Panc1 (cell line): ENCODE data around the gene MGAT5B.

ENCODE experiments used
- CTCF ChIP-seq: fragments of 450-650 bp; IDR thresholded peaks from 2 replicates; pipeline ENCODE4 v1.5.1; 2017; ENCODE audit warnings: mild to moderate bottlenecking
- POLR2AphosphoS5 ChIP-seq: IDR thresholded peaks from 2 replicates; pipeline ENCODE4 v1.6.1; 2012; ENCODE audit warnings: mild to moderate bottlenecking, low read depth, low read length, moderate library complexity
- REST ChIP-seq, 2 experiments: IDR thresholded peaks; 2 replicates each; pipeline ENCODE4 v1.6.1; 2011 to 2012; ENCODE audit warnings: low read depth in 2 of 2, control low read depth in 1 of 2, low read length in 1 of 2, mild to moderate bottlenecking in 1 of 2, moderate library complexity in 1 of 2; ENCODE audit not compliant: insufficient read depth in 1 of 2
- SIN3A ChIP-seq: IDR thresholded peaks from 2 replicates; pipeline ENCODE4 v1.6.1; 2012; ENCODE audit warnings: low read depth, mild to moderate bottlenecking, low read length, moderate library complexity, borderline replicate concordance; ENCODE audit not compliant: insufficient read depth
- TCF7L2 ChIP-seq: IDR thresholded peaks from 2 replicates; pipeline ENCODE4 v1.6.1; 2011; ENCODE audit warnings: mild to moderate bottlenecking, low read depth, low read length, inconsistent platforms

GRCh38 chr17:76879691-76880090 is 11.5 kb downstream of the MGAT5B start:
- TF ChIP-seq CTCF (no peak), SIN3A (no peak), POLR2AphosphoS5 (no peak), TCF7L2 (no peak), REST (IDR thresholded peaks at IDR 0.05; ENCODE audit: insufficient read depth in 1 of 2, low read depth in 2 of 2, low read length in 1 of 2) (no peak)
